ENCODE measurements around the gene ATP6V0A4.

ATP6V0A4 gene

GRCh38 chr7:138770904-138771303, 27.1 kb downstream of the ATP6V0A4 start:
- no peak for ATAC-seq
- TF ChIP-seq OSR1 (CRISPR knock-in tag; IDR thresholded peaks at IDR 0.05) (no peak), ZNF8 (CRISPR knock-in tag; IDR thresholded peaks at IDR 0.05) (no peak), ISL1 (CRISPR knock-in tag; IDR thresholded peaks at IDR 0.05) (no peak), GLIS3 (CRISPR knock-in tag; IDR thresholded peaks at IDR 0.05) (no peak), ZFP3 (CRISPR knock-in tag; IDR thresholded peaks at IDR 0.05) (no peak), PATZ1 (CRISPR knock-in tag; IDR thresholded peaks at IDR 0.05; ENCODE audit: borderline replicate concordance) (no peak), BACH2 (CRISPR knock-in tag; IDR thresholded peaks at IDR 0.05; ENCODE audit: borderline replicate concordance) (no peak)

- TF ChIP-seq CSRNP3 (CRISPR knock-in tag; IDR thresholded peaks at IDR 0.05) (no peak), CSDC2 (CRISPR knock-in tag; IDR thresholded peaks at IDR 0.05) (no peak), ZFP3 (CRISPR knock-in tag; IDR thresholded peaks at IDR 0.05) (no peak), ARNTL (CRISPR knock-in tag; IDR thresholded peaks at IDR 0.05; ENCODE audit: borderline replicate concordance, low read depth) (no peak), PPARA (CRISPR knock-in tag; IDR thresholded peaks at IDR 0.05; ENCODE audit: borderline replicate concordance) (no peak), RARB (CRISPR knock-in tag; IDR thresholded peaks at IDR 0.05) (no peak), TCF4 (CRISPR knock-in tag; IDR thresholded peaks at IDR 0.05; ENCODE audit: borderline replicate concordance) (no peak), ZC3H10 (CRISPR knock-in tag; IDR thresholded peaks at IDR 0.05) (no peak), TSHZ2 (CRISPR knock-in tag; IDR thresholded peaks at IDR 0.05) (no peak), ISL1 (CRISPR knock-in tag; IDR thresholded peaks at IDR 0.05) (no peak), BACH2 (CRISPR knock-in tag; IDR thresholded peaks at IDR 0.05; ENCODE audit: borderline replicate concordance) (no peak), TOX (CRISPR knock-in tag; IDR thresholded peaks at IDR 0.05; ENCODE audit: borderline replicate concordance) (no peak), ZNF70 (CRISPR knock-in tag; IDR thresholded peaks at IDR 0.05) (no peak), SNAI2 (CRISPR knock-in tag; IDR thresholded peaks at IDR 0.05) (no peak), OSR1 (CRISPR knock-in tag; IDR thresholded peaks at IDR 0.05) (no peak), ZNF8 (CRISPR knock-in tag; IDR thresholded peaks at IDR 0.05) (no peak), PATZ1 (CRISPR knock-in tag; IDR thresholded peaks at IDR 0.05; ENCODE audit: borderline replicate concordance) (no peak)
- ATAC-seq, result no peak
Observed at GRCh38 chr7:138768241-138768640, 29.8 kb downstream of the ATP6V0A4 start.

- TF ChIP-seq TOX (CRISPR knock-in tag; IDR thresholded peaks at IDR 0.05; ENCODE audit: borderline replicate concordance) (no peak), CREB5 (CRISPR knock-in tag; IDR thresholded peaks at IDR 0.05; ENCODE audit: low read depth) (no peak), POU6F1 (CRISPR knock-in tag; IDR thresholded peaks at IDR 0.05; ENCODE audit: borderline replicate concordance, low read depth) (no peak), ISL1 (CRISPR knock-in tag; IDR thresholded peaks at IDR 0.05) (no peak), PATZ1 (CRISPR knock-in tag; IDR thresholded peaks at IDR 0.05; ENCODE audit: borderline replicate concordance) (no peak), ZC3H10 (CRISPR knock-in tag; IDR thresholded peaks at IDR 0.05) (no peak), ARNTL (CRISPR knock-in tag; IDR thresholded peaks at IDR 0.05; ENCODE audit: borderline replicate concordance, low read depth) (no peak)
- ATAC-seq, result no peak
Observed at GRCh38 chr7:138756591-138757242, 41.3 kb downstream of the ATP6V0A4 start.

Measured in SK-N-SH treated with all-trans-retinoic acid at 6 μM for 48 hours (cell line).